BLaER1 (cell line): ENCODE measurements around the gene AGTRAP.

Experiments used
- H3K27ac ChIP-seq: shearing (Covaris generic); formaldehyde crosslinking; 2 replicates; pipeline ENCODE4 v1.8.1; 2022
- H3K27me3 ChIP-seq: shearing (Covaris generic); formaldehyde crosslinking; 2 replicates; pipeline ENCODE4 v1.8.1; 2022
- H3K36me3 ChIP-seq: shearing (Covaris generic); formaldehyde crosslinking; 2 replicates; pipeline ENCODE4 v1.8.1; 2022
- H3K4me1 ChIP-seq: shearing (Covaris generic); formaldehyde crosslinking; 2 replicates; pipeline ENCODE4 v1.8.1; 2022
- H3K4me2 ChIP-seq: shearing (Covaris generic); formaldehyde crosslinking; 2 replicates; pipeline ENCODE4 v1.8.1; 2022
- H3K4me3 ChIP-seq: shearing (Covaris generic); formaldehyde crosslinking; 2 replicates; pipeline ENCODE4 v1.8.1; 2022
- H3K9ac ChIP-seq: shearing (Covaris generic); formaldehyde crosslinking; 2 replicates; pipeline ENCODE4 v1.8.1; 2022
- H3K9me3 ChIP-seq: shearing (Covaris generic); formaldehyde crosslinking; 2 replicates; pipeline ENCODE4 v1.8.1; 2022
- H4K20me1 ChIP-seq: shearing (Covaris generic); formaldehyde crosslinking; 2 replicates; pipeline ENCODE4 v1.8.1; 2022
- Cebpa-rat ChIP-seq: shearing (Covaris generic); IDR thresholded peaks from 2 replicates; pipeline ENCODE4 v1.8.1; 2022

Gene AGTRAP

DNA sequence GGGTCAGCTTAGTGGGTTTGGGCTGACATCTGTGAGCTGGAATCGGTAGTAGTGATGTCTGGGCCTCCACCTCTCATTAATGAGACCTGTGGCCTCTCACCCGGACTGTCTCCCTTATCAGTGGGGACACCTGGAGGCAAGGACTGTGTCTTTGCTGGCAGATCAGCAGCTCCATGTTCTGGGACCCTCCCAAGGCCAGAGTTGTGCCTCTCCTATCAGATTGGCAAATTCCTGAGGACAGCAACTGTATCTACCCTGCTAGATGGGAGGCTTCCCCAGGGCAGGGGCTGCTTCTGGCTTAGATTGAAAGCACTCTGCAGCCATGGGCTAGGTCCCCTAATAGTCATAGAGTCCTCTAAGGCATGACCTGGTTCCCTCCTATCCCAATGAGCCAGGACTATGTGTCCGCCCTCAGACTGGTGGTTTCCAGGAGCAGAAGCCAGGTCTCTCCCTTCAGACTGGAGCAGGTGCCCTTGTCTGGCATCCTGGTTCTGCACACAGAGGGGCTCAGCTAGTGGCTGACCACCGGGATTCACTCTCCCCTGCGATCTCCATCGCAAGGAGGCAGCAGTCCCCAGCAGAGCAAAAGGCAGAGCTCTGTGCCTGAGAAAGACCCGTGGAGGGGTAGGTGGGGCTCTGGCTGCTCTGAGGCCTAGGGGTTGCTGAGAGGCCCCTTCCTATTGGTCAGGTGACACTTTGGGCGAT, 38.6 kb upstream of the AGTRAP start:
- H3K4me3 ChIP-seq: no peak overlapping the region
- H3K9ac ChIP-seq: peak overlapping the region; percentile 32; the same call in 1 of the 2 replicates
- no peaks in the 10 kb centered on the region for H3K27me3 ChIP-seq
- no peaks in the 10 kb centered on the region for H3K9me3 ChIP-seq
- no peak overlapping the region for H3K27ac ChIP-seq
- H3K4me1 ChIP-seq: peaks cover 100% of the 10 kb centered on the region
- H3K36me3 ChIP-seq: peaks cover 30% of the 10 kb centered on the region
- TF ChIP-seq Cebpa-rat: no peak
- H3K4me2 ChIP-seq: peak overlapping the region; percentile 97
- H4K20me1 ChIP-seq: peaks cover 100% of the 10 kb centered on the region

DNA sequence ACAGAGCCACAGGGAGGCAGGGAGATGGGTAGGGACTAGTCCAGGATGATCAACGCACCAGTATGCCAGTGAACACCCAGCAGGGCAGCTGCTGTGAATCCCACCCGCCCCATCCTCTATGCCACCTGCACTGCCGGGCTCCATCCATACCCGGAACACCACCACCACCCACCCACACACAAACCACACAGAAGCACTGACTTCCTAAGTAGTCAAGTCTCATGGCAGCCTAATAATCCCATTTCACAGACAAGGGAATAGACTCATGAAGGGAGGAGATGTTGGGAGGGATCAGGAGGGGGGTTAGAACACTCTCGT, 38.1 kb upstream of the AGTRAP start:
- H3K9ac ChIP-seq: 0 out of 2 replicates have a peak overlapping the region, but pooled peaks have one; percentile 32
- no peak for TF ChIP-seq Cebpa-rat
- H3K9me3 ChIP-seq: no peaks in the 10 kb centered on the region
- H3K4me1 ChIP-seq: peaks cover 100% of the 10 kb centered on the region
- H3K4me3 ChIP-seq: no peak overlapping the region
- peak overlapping the region; percentile 97 for H3K4me2 ChIP-seq
- H3K27ac ChIP-seq: peak overlapping the region; percentile 7; the same call in 1 of the 2 replicates
- no peaks in the 10 kb centered on the region for H3K27me3 ChIP-seq
- peaks cover 100% of the 10 kb centered on the region for H4K20me1 ChIP-seq
- H3K36me3 ChIP-seq: peaks cover 35% of the 10 kb centered on the region

DNA sequence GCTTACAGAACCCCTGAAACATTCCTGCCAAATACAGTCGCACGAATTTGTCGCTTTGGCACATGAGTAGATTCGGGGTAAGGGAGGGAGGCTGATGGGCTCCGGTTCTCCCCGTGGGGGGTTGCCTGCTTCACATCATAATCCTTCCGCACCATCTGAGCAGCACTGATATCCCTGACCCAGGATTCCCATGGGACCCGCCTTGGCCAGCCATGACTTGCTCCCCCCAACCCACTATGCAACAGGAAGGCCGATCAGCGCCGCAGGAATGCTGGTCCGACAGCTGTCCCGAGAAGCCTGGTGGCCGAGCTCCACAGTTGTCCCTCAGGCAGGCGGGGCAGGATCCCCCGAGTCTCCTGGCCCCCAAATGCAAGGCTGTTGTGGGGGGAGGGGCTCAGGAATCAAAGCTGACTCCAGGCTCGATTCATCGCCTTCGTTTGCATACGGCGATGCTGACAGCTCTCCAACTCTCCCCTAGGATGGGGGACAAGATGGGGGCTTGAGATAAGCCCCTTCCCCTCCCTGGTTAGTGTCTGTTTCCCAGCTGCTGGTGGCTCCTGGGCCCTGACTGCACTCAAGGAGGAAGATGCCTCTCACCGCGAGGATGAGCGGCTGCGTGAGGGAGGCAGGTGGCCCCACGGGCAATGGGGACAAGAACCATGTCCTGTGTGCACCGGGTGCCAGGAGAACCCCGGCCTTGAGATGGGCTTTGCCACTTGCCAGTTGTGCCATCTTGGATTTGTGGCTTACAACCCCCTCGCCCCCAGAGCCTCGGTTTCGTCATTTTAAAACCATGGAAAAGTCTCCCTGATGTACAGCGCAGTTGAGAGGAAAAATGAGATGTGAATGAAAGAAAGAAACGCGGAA, 35.1 kb upstream of the AGTRAP start:
- Histone ChIP-seq H3K4me2 (peak overlapping the region; percentile 97), H3K27ac (peak overlapping the region; percentile 45)

DNA sequence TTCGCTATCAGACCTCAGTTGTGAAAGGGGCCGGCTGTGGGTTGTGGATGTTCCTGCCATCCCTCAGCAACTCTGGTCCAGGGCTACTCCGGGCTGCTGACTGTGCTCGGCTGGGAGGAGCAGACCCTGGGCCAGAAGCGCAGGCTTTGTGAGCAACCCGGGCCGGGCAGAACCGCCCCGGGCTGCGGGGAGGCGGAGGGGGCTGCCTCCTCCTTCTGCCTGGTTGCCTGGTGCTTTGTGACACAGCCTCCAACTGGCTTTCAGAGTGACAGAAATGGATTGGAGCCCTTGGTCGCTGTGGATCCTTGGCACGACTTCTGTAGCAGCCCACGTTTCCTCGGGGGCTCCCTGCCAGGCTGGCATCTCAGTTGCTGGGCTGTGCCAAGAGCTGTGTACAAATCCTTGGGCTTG, 34.4 kb upstream of the AGTRAP start:
- Histone ChIP-seq H3K9me3 (no peaks in the 10 kb centered on the region), H3K4me2 (peak overlapping the region; percentile 97), H4K20me1 (peaks cover 100% of the 10 kb centered on the region), H3K4me1 (peaks cover 100% of the 10 kb centered on the region), H3K27ac (peak overlapping the region; percentile 51; the same call in 1 of the 2 replicates), H3K27me3 (no peaks in the 10 kb centered on the region), H3K36me3 (peaks cover 24% of the 10 kb centered on the region), H3K4me3 (no peak overlapping the region; the same call in 1 of the 2 replicates), H3K9ac (peak overlapping the region; percentile 53; the same call in 1 of the 2 replicates)
- no peak for TF ChIP-seq Cebpa-rat

More for the DNA sequence above, 35.1 kb upstream of the AGTRAP start:
- H3K4me3 ChIP-seq: peak overlapping the region; percentile 54
- H3K27me3 ChIP-seq: no peaks in the 10 kb centered on the region
- no peaks in the 10 kb centered on the region for H3K9me3 ChIP-seq
- peaks cover 24% of the 10 kb centered on the region for H3K36me3 ChIP-seq
- H4K20me1 ChIP-seq: peaks cover 100% of the 10 kb centered on the region
- H3K9ac ChIP-seq: peak overlapping the region; percentile 53; the same call in 1 of the 2 replicates
- H3K4me1 ChIP-seq: peaks cover 100% of the 10 kb centered on the region
- TF ChIP-seq Cebpa-rat: no peak

DNA sequence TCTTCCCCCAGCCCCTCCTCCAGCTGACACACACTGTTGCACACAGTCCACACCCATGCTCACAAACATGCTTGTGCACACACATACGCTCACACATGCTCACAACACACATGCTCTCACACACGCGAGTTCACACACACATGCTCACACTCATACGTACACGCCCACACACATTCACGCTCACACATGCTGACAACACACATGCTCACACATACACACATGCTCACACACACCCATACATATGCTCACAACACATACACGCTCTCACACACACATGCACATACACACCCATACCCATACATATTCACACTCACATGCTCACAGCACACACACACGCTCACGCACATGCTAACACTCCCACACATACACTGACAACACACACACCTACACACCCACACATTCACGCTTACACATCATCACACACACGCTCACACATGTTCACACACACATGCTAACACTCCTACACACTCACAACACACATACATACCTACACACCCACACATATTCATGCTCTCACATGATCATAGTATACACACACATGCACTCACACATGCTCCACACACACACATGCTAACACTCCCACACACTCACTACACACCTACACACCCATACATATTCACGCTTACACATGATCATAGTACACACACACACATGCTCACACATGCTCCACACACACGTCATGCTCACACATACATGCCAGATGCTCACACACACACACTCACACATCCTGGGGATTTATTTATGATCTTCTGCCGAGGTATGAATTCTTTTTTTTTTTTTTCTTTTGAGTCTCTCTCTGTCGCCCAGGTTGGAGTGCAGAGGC, 33.7 kb upstream of the AGTRAP start:
- Histone ChIP-seq H3K27me3 (no peaks in the 10 kb centered on the region), H3K4me3 (no peak overlapping the region), H3K27ac (0 out of 2 replicates have a peak overlapping the region, but pooled peaks have one; percentile 51), H3K4me2 (peak overlapping the region; percentile 97), H3K9me3 (no peaks in the 10 kb centered on the region), H4K20me1 (peaks cover 98% of the 10 kb centered on the region), H3K9ac (no peak overlapping the region), H3K36me3 (peaks cover 25% of the 10 kb centered on the region), H3K4me1 (peaks cover 100% of the 10 kb centered on the region)
- TF ChIP-seq Cebpa-rat: no peak

DNA sequence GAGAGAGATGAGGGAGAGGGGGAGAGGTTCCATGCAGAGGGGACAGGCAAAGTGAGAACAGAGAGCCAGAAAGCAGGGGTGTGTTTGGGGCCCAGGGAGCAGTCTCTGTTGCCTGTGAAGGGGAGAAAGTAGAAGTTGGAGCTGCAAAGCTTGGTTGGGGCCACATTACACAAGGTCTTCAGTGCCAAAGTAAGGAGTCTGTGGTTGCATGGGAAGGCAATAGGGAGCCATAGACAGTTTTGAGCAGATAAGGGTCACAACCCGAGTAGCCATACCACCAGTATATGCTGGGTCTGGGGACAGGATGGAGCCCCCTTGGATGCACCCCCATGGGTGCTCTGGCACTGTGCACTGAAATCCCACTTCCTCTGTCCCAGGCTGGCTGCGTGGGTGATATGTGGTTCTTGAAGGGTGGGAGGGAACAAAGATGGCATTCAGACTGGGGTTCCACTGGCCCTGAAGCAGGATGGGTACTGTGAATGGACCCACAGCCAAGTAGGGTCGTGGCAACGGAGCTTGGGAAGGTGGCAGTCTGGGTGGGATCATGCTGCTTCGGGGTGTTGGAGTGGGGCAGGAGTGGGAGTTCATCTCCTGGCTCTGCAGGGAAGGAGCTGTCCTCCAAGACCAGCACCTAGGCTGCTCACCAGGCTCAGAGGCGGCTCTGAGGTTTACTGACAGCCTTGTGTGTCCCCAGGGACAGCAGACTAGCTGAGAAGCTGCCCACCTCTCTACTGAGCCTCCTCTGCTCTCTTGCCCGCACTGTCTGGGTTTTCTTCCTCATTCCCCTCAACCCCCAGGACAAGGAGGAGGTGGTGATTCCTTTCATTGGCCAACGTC, 32.4 kb upstream of the AGTRAP start:
- Histone ChIP-seq H3K27ac (peak overlapping the region; percentile 51), H3K27me3 (no peaks in the 10 kb centered on the region), H3K4me2 (peak overlapping the region; percentile 97), H3K9ac (peak overlapping the region; percentile 48; the same call in 1 of the 2 replicates), H3K9me3 (no peaks in the 10 kb centered on the region), H3K4me3 (no peak overlapping the region), H4K20me1 (peaks cover 98% of the 10 kb centered on the region), H3K36me3 (peaks cover 33% of the 10 kb centered on the region), H3K4me1 (peaks cover 100% of the 10 kb centered on the region)
- TF ChIP-seq Cebpa-rat: no peak

DNA sequence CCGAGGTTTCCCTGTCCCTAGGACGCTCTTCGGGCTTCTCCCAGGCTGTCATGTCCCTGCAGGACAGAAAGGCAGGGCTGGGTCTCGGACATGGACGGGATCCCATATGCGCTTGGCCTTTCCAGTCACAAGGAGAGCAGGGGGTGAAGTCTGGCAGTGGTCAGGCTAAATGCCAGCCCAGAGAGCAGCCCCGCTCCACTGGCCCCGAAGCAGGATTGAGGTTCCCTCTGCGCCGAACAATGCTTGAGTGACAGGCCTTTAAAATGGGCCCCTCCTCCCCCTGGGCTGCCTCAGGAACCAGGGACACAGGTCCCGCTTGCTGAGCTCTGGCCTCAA, 31.8 kb upstream of the AGTRAP start:
- Histone ChIP-seq H3K27ac (peak overlapping the region; percentile 51), H3K4me1 (peaks cover 100% of the 10 kb centered on the region), H3K9ac (peak overlapping the region; percentile 48), H4K20me1 (peaks cover 98% of the 10 kb centered on the region), H3K9me3 (no peaks in the 10 kb centered on the region), H3K36me3 (peaks cover 39% of the 10 kb centered on the region), H3K4me3 (0 out of 2 replicates have a peak overlapping the region, but pooled peaks have one; percentile 6), H3K4me2 (peak overlapping the region; percentile 97), H3K27me3 (no peaks in the 10 kb centered on the region)
- no peak for TF ChIP-seq Cebpa-rat

DNA sequence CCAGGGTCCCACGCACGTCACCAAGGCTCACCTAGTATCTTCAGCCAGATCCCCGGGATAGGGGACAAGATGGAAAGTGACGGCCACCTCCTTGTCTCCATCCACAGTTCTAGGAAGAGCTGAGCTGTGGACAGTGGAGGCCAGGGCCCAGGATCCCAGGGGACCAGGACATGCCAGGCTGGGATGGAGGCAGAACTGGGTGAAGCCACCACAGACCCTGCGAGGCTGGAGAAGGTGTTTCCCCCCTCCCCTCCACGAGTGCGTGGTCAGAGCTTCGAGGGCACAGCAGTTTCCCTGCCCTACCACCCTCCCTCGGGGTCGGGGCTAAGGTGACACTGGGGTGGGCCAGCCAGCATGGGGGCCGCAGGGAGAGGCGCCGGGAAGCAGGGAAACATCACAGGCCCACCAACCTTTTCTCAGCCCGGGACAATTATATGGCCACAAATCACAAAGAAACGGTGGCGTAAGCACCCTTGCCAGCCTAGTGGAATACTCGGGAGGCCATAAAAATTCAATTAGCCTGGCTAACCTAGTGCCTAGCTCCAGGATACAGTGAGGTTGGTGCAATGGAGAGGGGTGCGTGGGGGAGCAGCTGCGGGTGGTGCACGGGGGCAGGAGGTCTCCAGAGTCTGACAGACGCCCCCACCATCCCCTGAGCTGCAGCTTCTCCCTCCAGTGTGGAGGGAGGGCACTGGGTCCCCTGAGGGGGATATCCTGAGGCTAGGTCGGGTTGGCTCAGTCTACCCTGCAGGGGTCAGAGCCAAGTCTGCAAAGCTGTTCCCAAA, 31.1 kb upstream of the AGTRAP start:
- peak overlapping the region; percentile 97 for H3K4me2 ChIP-seq
- H3K36me3 ChIP-seq: peaks cover 46% of the 10 kb centered on the region
- H3K9me3 ChIP-seq: no peaks in the 10 kb centered on the region
- peak overlapping the region; percentile 51 for H3K27ac ChIP-seq
- peak overlapping the region; percentile 48 for H3K9ac ChIP-seq
- 0 out of 2 replicates have a peak overlapping the region, but pooled peaks have one; percentile 6 for H3K4me3 ChIP-seq
- no peaks in the 10 kb centered on the region for H3K27me3 ChIP-seq
- TF ChIP-seq Cebpa-rat: no peak
- H4K20me1 ChIP-seq: peaks cover 96% of the 10 kb centered on the region
- peaks cover 93% of the 10 kb centered on the region for H3K4me1 ChIP-seq
